Transverse colon (tissue), 4 donors: Measurements from ENCODE around the gene MEGF10. TPM values are rescaled to one million over a fixed set of nuclear protein-coding genes. Genes with fewer than 3 reads are reported as not detected.

Experiments used
- DNase-seq: peaks from one replicate; pipeline ENCODE4 v3.0.0-alpha.2; 2019
- H3K27ac ChIP-seq, 4 donors: fragments of 200-600 bp; sonication (generic); 2 replicates each; pipeline ENCODE4 v1.5.1; 2016 to 2018; ENCODE audit warnings: inconsistent platforms in 4 of 4
- H3K27me3 ChIP-seq: fragments of 200-600 bp; sonication (generic); 2 replicates; pipeline ENCODE4 v1.5.1; 2017; ENCODE audit warnings: inconsistent platforms
- H3K36me3 ChIP-seq, 4 donors: fragments of 200-600 bp; sonication (generic); 2 replicates each; pipeline ENCODE4 v1.5.1; 2017 to 2019; ENCODE audit warnings: inconsistent platforms in 4 of 4
- H3K4me1 ChIP-seq, 4 donors: fragments of 200-600 bp; sonication (generic); 2 replicates each; pipeline ENCODE4 v1.5.1; 2017 to 2020; ENCODE audit warnings: inconsistent platforms in 4 of 4
- H3K4me3 ChIP-seq, 4 donors: fragments of 200-600 bp; sonication (generic); 1 replicate in 1 of 4; 2 replicates in 3 of 4; pipeline versions ENCODE4 v1.5.1 to v1.6.1; 2017 to 2019; ENCODE audit warnings: inconsistent platforms in 4 of 4
- H3K9me3 ChIP-seq, 2 donors: fragments of 200-600 bp; sonication (generic); 2 replicates each; pipeline ENCODE4 v1.5.1; 2017 to 2019; ENCODE audit warnings: inconsistent platforms in 2 of 2
- EP300 ChIP-seq: sonication (generic); formaldehyde crosslinking; IDR thresholded peaks from one replicate; pipeline ENCODE4 v1.6.1; 2017; ENCODE audit warnings: antibody characterized with exemption, low read depth
- POLR2A ChIP-seq: fragments of 450-650 bp; IDR thresholded peaks from one replicate; pipeline ENCODE4 v1.6.1; 2016; ENCODE audit warnings: antibody characterized with exemption, mild to moderate bottlenecking, moderate library complexity
- POLR2AphosphoS5 ChIP-seq, 3 donors: sonication (generic); formaldehyde crosslinking; IDR thresholded peaks; one replicate each; pipeline ENCODE4 v1.6.1; 2016; ENCODE audit warnings: antibody characterized with exemption in 3 of 3
- WGBS, 2 donors: methylation state at CpG; one replicate each; pipeline ENCODE4 v1.1.5; 2018; ENCODE audit warnings: low coverage in 1 of 2; 5-methylcytosine and 5-hydroxymethylcytosine counted together
- in situ Hi-C, 4 donors: fragments of 200-750 bp; cut with MboI; loops; one replicate each; pipeline versions ENCODE4 v1.15.0 to v1.15.1; 2017; ENCODE audit warnings: low sequenced_read_pairs in 3 of 4, low pct_ligation_motif_present in 1 of 4, low pct_unique_long_range_greater_than_20kb in 1 of 4
- intact Hi-C: fragments of 100-400 bp; cut with DNase I; formaldehyde crosslinking; loops from one replicate; pipeline ENCODE4 v1.15.1; 2023; ENCODE audit warnings: low total_unique reads
- total RNA-seq, 4 donors: library from RNA; depleted of rRNA; stranded (reverse); fragments of >200 nt; gene quantifications; one replicate each; pipeline ENCODE4 v1.1.0, GENCODE V29; 2016
- TF ChIP-seq, protein P1 (sequence below), 5 experiments: fragments of 200-600 bp in 3 of 5; fragments of 450-650 bp in 2 of 5; sonication (generic) in 3 of 5; IDR thresholded peaks; 1 replicate in 2 of 5; 2 replicates in 3 of 5; pipeline ENCODE4 v1.5.1; 2016 to 2017; ENCODE audit warnings: antibody characterized with exemption in 5 of 5, inconsistent platforms in 3 of 5, mild to moderate bottlenecking in 2 of 5, moderate library complexity in 1 of 5

The MEGF10 gene
- total RNA-seq, 4 donors from 2014 or later = 0.68 to 3.0 (median 2.9) TPM; not detected in 1

DNA sequence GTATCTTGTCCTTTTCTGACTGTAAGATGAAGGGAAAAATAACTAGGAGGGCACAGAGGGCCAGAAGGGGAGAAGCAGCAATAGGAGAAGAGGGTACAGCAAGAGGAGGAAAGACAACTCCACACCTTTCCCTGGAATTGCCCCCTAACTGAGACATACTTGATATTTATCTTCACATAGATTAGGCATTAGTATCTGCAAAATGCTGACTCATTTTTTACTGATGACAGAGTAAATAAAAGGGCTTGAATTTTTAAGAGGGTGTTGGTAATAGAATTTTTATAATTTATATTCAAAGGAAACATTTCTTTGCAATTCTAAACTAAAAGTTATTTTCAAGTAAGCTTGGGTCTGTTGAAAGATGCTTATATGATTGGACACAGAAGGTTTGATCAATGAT lies 140.0 kb downstream of the MEGF10 start:
- intact Hi-C loops (no loop called here), in situ Hi-C loops (no loop called here)
- no peak overlapping the region for H3K4me3 ChIP-seq
- no peak for DNase-seq
- peaks cover 0 to 7% (median 0%) of the 10 kb centered on the region in 4 donors for H3K4me1 ChIP-seq
- TF ChIP-seq POLR2A (no peak), EP300 (no peak), POLR2AphosphoS5 (IDR thresholded peaks at IDR 0.05) (no peak)
- TF ChIP-seq, protein P1, sequence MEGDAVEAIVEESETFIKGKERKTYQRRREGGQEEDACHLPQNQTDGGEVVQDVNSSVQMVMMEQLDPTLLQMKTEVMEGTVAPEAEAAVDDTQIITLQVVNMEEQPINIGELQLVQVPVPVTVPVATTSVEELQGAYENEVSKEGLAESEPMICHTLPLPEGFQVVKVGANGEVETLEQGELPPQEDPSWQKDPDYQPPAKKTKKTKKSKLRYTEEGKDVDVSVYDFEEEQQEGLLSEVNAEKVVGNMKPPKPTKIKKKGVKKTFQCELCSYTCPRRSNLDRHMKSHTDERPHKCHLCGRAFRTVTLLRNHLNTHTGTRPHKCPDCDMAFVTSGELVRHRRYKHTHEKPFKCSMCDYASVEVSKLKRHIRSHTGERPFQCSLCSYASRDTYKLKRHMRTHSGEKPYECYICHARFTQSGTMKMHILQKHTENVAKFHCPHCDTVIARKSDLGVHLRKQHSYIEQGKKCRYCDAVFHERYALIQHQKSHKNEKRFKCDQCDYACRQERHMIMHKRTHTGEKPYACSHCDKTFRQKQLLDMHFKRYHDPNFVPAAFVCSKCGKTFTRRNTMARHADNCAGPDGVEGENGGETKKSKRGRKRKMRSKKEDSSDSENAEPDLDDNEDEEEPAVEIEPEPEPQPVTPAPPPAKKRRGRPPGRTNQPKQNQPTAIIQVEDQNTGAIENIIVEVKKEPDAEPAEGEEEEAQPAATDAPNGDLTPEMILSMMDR (IDR thresholded peaks at IDR 0.05) = no peak
- H3K27me3 ChIP-seq = no peaks in the 10 kb centered on the region
- no peaks in the 10 kb centered on the region for H3K9me3 ChIP-seq
- no peaks in the 10 kb centered on the region for H3K36me3 ChIP-seq
- H3K27ac ChIP-seq = no peak overlapping the region

DNA sequence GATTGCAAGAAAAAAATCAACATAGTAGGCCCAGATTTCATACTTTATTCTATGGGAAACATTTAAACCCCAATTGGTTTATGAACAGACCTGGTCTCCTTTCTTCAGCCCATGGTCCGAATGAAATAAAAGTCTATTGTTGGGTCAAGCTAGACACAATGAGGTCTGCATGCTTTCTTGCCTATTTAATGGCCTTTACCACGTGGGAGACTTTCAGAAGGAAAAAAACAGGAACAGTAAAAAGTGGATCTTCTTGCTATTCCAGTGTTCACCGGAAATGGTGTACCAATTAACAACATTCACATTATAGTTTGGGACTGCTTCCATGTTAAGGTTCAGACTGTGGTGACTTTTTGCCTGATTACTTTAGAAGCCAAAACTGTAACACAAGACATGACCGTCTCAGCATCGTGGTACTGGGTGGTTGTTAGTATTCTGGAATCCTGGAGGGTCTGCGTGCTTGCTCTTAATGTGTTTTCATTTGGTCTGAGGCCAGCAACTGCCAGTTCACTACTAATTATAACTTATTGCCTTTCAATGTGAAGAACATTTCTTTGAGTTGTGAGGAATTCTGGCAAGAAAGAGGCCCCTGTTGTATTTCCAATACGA lies 141.5 kb downstream of the MEGF10 start:
- Histone ChIP-seq H3K4me3 (no peak overlapping the region), H3K27ac (no peak overlapping the region), H3K27me3 (no peaks in the 10 kb centered on the region), H3K4me1 (peaks cover 0 to 7% (median 0%) of the 10 kb centered on the region in 4 donors), H3K9me3 (no peaks in the 10 kb centered on the region), H3K36me3 (no peaks in the 10 kb centered on the region)
- DNase-seq = no peak
- TF ChIP-seq EP300 = no peak
- no peak for TF ChIP-seq POLR2A
- TF ChIP-seq, protein P1 (IDR thresholded peaks at IDR 0.05) = no peak
- no peak for TF ChIP-seq POLR2AphosphoS5 (IDR thresholded peaks at IDR 0.05)
- WGBS, 2 donors = 63 to 73% methylated on average over 2 to 7 of the region's 7 CpGs
- in situ Hi-C loops (no loop called here), intact Hi-C loops (no loop called here)

DNA sequence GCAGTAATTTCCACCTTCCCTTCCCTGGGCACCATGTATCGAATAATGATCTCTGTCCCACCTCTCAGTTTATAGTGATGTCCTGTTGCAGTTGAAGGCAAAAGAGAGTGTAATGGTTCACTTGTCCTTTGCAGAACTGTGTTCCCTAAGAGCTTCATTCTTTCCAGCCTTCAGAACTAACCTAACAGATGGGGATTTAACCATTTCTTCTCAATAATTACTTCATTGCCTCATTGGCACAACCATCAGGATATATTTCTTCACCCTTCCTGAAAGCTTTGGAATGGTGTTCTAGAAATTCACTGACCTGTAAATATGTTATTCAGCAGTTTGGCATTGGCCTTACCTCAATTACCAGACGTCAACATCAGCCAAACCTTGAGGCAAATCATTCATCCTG lies 142.9 kb downstream of the MEGF10 start:
- peaks cover 0 to 4% (median 0%) of the 10 kb centered on the region in 4 donors for H3K4me1 ChIP-seq
- no peak overlapping the region for H3K4me3 ChIP-seq
- in situ Hi-C loops (no loop called here), intact Hi-C loops (no loop called here)
- H3K27me3 ChIP-seq = no peaks in the 10 kb centered on the region
- WGBS, 2 donors = 71 to 87% methylated on average over 1 to 2 of the region's 2 CpGs
- no peak overlapping the region for H3K27ac ChIP-seq
- TF ChIP-seq POLR2A = no peak
- no peak for TF ChIP-seq POLR2AphosphoS5 (IDR thresholded peaks at IDR 0.05)
- no peak for TF ChIP-seq EP300
- TF ChIP-seq, protein P1 (IDR thresholded peaks at IDR 0.05) = no peak
- no peak for DNase-seq
- H3K9me3 ChIP-seq = no peaks in the 10 kb centered on the region
- no peaks in the 10 kb centered on the region for H3K36me3 ChIP-seq

DNA sequence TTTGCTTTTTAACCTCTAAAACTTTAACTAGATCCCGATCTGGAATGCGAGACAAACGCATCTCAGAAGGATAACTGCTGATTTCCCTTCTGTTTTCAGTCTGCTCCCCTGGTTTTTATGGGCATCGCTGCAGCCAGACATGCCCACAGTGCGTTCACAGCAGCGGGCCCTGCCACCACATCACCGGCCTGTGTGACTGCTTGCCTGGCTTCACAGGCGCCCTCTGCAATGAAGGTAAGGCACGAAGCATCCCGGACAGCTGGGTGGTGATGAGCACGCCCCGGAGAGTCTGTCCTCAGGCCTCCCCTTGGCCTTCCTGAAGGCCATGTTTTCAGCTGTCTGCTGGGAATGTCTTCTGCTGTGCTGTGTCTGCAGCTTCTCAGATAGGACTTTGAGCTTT lies 144.0 kb downstream of the MEGF10 start:
- Histone ChIP-seq H3K4me3 (no peak overlapping the region), H3K27ac (no peak overlapping the region), H3K9me3 (no peaks in the 10 kb centered on the region), H3K27me3 (no peaks in the 10 kb centered on the region), H3K4me1 (no peaks in the 10 kb centered on the region), H3K36me3 (no peaks in the 10 kb centered on the region)
- DNase-seq = no peak
- TF ChIP-seq POLR2AphosphoS5 (IDR thresholded peaks at IDR 0.05) (no peak), POLR2A (no peak), EP300 (no peak)
- TF ChIP-seq, protein P1 (IDR thresholded peaks at IDR 0.05) = no peak
- WGBS, 2 donors = 80 to 92% methylated on average over 1 to 12 of the region's 12 CpGs
- intact Hi-C loops = no loop called here
- in situ Hi-C loops = no loop called here
